LHCN-M2 (cell line): Measurements from ENCODE around the gene IL5. TPM values are rescaled to one million over a fixed set of nuclear protein-coding genes. Genes with fewer than 3 reads are reported as not detected.
"Not testable (repeated sequence)": the region's sequence is repeated elsewhere in the genome, so short reads cannot be mapped to it uniquely, and the experiment has no call there.

Source experiments
- DNase-seq: peaks from one replicate; pipeline ENCODE4 v3.0.0-alpha.2; 2012; ENCODE audit warnings: low read depth
- total RNA-seq: library from RNA; depleted of rRNA; stranded (reverse); fragments of >200 nt; gene quantifications from 2 replicates; pipeline ENCODE4 v1.2.3, GENCODE V29; 2014

Gene IL5
- total RNA-seq, 1 experiment from 2014 or later = not detected

- DNase-seq = no peak
Observed at GRCh38 chr5:132530946-132531345, 12.4 kb downstream of the IL5 start.

- DNase-seq = no peak
Observed at GRCh38 chr5:132528866-132529634, 14.3 kb downstream of the IL5 start.

- DNase-seq = no peak
Observed at GRCh38 chr5:132528021-132528420, 15.3 kb downstream of the IL5 start.

GRCh38 chr5:132526974-132527564 lies 16.3 kb downstream of the IL5 start:
- DNase-seq = no peak

GRCh38 chr5:132526290-132526973 lies 16.9 kb downstream of the IL5 start:
- DNase-seq = peak; percentile 60

GRCh38 chr5:132525299-132525724 lies 18.0 kb downstream of the IL5 start:
- no peak for DNase-seq

GRCh38 chr5:132524877-132525276 lies 18.4 kb downstream of the IL5 start:
- DNase-seq = not testable (repeated sequence)

- DNase-seq = not testable (repeated sequence)
Observed at GRCh38 chr5:132522067-132522466, 21.3 kb downstream of the IL5 start.

- not testable (repeated sequence) for DNase-seq
Observed at GRCh38 chr5:132513618-132514336, 29.5 kb downstream of the IL5 start.

GRCh38 chr5:132510076-132510475 lies 33.2 kb downstream of the IL5 start:
- peak; percentile 52 for DNase-seq

- DNase-seq = peak; percentile 85
Observed at GRCh38 chr5:132506094-132506692, 37.1 kb downstream of the IL5 start.

- DNase-seq = no peak
Observed at GRCh38 chr5:132505641-132506040, 37.7 kb downstream of the IL5 start.

GRCh38 chr5:132504746-132505145 lies 38.6 kb downstream of the IL5 start:
- no peak for DNase-seq

- no peak for DNase-seq
Observed at GRCh38 chr5:132503244-132503643, 40.1 kb downstream of the IL5 start.

- DNase-seq = no peak
Observed at GRCh38 chr5:132501961-132502931, 41.1 kb downstream of the IL5 start.

- DNase-seq = no peak
Observed at GRCh38 chr5:132501629-132501956, 41.7 kb downstream of the IL5 start.

GRCh38 chr5:132500931-132501628 lies 42.2 kb downstream of the IL5 start:
- peak; percentile 67 for DNase-seq

GRCh38 chr5:132500244-132500930 lies 42.9 kb downstream of the IL5 start:
- DNase-seq = no peak
